Measurements from ENCODE around the gene TP53AIP1.
"Not testable (repeated sequence)": the region's sequence is repeated elsewhere in the genome, so short reads cannot be mapped to it uniquely, and the experiment has no call there.

TP53AIP1 gene

GRCh38 chr11:128924104-128924503, 18.6 kb downstream of the TP53AIP1 start:
- DNase-seq: no peak

- no peak for DNase-seq
Observed at GRCh38 chr11:128921793-128922192, 20.9 kb downstream of the TP53AIP1 start.

GRCh38 chr11:128920666-128921065, 22.0 kb downstream of the TP53AIP1 start:
- no peak for DNase-seq

- DNase-seq: not testable (repeated sequence)
Observed at GRCh38 chr11:128919635-128920034, 23.0 kb downstream of the TP53AIP1 start.

- no peak for DNase-seq
Observed at GRCh38 chr11:128919216-128919615, 23.5 kb downstream of the TP53AIP1 start.

GRCh38 chr11:128917144-128917724, 25.4 kb downstream of the TP53AIP1 start:
- DNase-seq: no peak

GRCh38 chr11:128916681-128917080, 26.0 kb downstream of the TP53AIP1 start:
- DNase-seq: no peak

- no peak for DNase-seq
Observed at GRCh38 chr11:128916037-128916572, 26.6 kb downstream of the TP53AIP1 start.

- no peak for DNase-seq
Observed at GRCh38 chr11:128915149-128915521, 27.5 kb downstream of the TP53AIP1 start.

GRCh38 chr11:128914216-128915148, 28.2 kb downstream of the TP53AIP1 start:
- DNase-seq: no peak

- DNase-seq: no peak
Observed at GRCh38 chr11:128913806-128914205, 28.9 kb downstream of the TP53AIP1 start.

- DNase-seq: no peak
Observed at GRCh38 chr11:128911701-128912100, 31.0 kb downstream of the TP53AIP1 start.

- no peak for DNase-seq
Observed at GRCh38 chr11:128911239-128911638, 31.4 kb downstream of the TP53AIP1 start.

- no peak for DNase-seq
Observed at GRCh38 chr11:128910576-128910975, 32.1 kb downstream of the TP53AIP1 start.

GRCh38 chr11:128909438-128910125, 33.1 kb downstream of the TP53AIP1 start:
- DNase-seq: no peak

- no peak for DNase-seq
Observed at GRCh38 chr11:128908391-128909246, 34.1 kb downstream of the TP53AIP1 start.

GRCh38 chr11:128907585-128907984, 35.1 kb downstream of the TP53AIP1 start:
- no peak for DNase-seq

- no peak for DNase-seq
Observed at GRCh38 chr11:128906185-128907050, 36.3 kb downstream of the TP53AIP1 start.

GRCh38 chr11:128905345-128906184, 37.1 kb downstream of the TP53AIP1 start:
- peak; percentile 90 for DNase-seq

GRCh38 chr11:128904656-128905344, 37.9 kb downstream of the TP53AIP1 start:
- peak; percentile 58 for DNase-seq
